Pons (tissue), 1 donor: ENCODE results near the gene DAZAP1.

ENCODE experiments used
- DNase-seq: peaks from one replicate; pipeline ENCODE4 v3.0.0-alpha.2; 2016; ENCODE audit warnings: low spot score

Gene DAZAP1

DNA sequence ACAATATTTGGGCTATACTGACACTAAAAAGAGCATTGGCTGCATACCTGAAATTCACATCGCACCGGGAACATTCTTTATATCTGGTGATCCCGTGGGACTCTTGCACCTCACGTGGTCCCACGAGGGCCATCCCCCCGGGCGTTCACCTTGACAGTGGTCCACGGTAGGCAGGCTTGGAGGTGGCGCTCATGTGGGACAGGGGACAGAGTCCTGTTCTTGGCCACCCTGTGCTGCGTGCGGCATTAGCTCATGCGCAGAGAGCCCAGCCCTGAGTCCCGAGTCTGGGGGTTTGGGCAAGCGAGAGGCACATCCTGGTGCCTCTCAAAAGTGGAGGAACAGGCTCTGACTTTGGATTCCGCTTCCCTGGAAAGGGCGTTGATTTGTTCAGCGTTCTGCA lies 13.5 kb upstream of the DAZAP1 start:
- DNase-seq: no peak

DNA sequence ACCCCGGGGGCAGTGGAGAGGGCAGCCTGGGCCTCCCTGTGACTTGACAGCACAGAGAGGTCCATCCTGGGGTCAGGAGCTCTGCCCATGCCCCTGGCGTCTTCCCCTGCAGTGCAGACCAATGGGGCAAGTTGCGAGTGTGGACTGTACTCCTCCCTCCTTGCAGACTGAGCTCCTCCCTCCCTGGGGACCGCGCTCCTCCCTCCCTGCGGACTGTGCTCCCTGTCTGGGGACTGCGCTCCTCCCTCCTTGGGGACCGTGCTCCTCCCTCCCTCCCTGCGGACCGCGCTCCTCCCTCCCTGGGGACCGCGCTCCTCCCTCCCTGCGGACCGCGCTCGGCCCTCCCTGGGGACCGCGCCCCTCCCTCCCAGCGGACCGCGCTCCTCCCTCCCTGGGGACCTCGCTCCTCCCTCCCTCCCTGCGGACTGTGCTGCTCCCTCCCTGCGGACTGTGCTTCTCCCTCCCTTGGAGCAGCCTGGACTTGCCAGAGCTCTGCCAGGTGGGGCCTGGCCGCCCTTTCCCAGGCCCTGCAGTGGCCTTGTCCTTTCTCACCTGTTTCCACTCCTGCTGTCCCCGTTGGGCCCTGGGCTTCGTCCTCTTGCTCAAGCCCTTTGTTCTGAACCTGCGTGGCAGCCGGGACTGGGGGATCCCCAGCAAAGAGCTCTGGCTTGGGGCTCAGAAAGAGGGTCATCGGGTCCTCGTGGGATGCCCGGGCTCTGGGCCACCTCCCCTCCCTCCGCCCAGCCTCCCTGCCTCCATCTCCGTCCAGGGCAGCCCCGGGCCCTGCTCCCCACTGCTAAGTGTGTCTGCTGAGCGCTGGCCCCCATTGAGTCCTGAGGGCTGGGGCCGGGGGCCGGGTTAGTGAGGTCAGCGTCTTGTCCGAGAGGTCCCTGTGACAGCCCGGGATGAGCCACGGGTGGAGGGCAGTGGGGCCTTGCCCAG lies 12.9 kb upstream of the DAZAP1 start:
- DNase-seq: no peak

DNA sequence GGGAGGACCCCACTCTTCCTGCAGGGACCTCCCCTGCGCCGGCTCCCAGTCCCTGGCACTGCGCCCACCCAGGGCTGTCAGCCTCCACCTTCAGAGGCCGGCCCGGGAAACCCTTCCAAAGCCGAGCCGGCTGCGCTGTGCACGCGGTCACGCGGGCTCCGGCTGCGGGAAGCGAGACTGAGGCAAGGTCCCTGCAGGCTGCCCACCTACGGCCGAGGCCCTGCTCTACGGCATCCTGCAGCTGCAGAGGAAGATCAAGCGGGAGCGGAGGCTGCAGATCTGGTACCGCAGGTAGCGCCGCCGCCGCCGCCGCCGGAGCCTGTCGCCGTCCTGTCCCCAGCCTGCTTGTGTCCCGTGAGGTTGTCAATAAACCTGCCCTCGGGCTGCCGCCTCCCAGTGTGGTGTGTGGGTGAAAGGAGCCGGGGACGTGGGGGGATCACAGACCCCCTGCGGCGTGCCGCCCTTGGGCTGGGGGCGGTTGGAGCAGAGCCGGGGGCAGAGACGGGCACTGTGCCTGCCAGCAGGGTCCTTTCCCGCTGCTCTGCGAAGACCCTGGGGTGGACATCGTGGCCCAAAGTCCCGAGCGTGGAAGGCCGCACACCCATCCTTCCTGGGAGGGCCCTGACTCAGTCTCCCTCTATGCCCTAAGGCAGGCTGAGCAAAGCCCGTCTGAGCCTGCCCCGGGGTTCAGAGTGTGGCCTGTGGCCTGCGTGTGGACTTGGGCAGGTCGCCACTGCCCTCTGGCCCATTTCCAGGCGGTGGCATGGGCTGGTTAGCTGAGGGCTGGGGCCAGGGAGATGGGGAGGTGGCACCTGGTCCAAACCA lies 12.0 kb upstream of the DAZAP1 start:
- DNase-seq: no peak

- DNase-seq: no peak
These were observed 11.2 kb upstream of the DAZAP1 start for GRCh38 chr19:1396019-1396767.

DNA sequence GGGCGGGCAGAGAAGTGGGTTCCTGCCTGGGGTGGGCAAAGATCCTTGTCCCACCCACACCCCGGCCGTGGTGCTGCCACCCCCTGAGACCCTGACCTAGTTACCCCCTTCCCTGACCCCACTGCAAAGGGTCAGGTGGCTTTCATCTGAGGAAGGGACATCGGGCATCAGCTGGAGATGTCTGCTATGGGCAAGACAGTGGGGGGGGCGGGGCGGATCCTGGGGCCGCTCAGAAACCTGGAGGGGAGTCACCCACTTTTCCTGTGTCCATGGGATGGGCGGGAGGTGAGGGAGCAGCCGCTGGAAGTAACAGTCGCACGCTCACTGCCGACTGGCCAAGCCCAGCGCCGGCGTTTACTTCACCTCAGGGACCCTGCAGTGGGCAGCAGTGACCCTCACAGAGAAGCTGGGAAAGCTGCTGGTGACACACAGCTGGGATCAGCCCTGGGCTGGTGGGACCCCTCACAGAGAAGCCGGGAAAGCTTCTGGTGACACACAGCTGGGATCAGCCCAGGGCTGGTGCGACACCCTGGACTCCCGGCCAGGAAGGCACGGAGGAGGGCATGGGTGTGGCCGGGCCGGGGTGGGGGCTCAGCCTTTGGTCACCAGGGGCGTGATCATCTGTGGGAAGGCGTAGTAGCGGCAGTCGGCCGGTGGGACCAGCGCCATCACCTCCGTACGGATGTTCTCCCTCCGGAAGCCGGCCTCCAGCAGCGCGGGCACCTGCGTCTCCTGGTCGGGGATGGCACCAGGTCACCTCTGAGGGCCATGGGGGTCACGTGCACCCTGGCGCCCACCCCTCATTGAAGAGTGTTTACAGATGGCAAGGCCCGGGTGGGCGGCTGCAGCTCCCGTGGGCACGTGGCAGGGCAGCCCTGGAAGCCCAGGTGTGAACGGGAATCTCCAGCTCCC lies 10.4 kb upstream of the DAZAP1 start:
- no peak for DNase-seq

- DNase-seq: no peak
These were observed 9.5 kb upstream of the DAZAP1 start for GRCh38 chr19:1397838-1398237.

GRCh38 chr19:1399079-1399478 lies 8.3 kb upstream of the DAZAP1 start:
- DNase-seq: no peak

GRCh38 chr19:1399745-1400144 lies 7.6 kb upstream of the DAZAP1 start:
- no peak for DNase-seq

DNA sequence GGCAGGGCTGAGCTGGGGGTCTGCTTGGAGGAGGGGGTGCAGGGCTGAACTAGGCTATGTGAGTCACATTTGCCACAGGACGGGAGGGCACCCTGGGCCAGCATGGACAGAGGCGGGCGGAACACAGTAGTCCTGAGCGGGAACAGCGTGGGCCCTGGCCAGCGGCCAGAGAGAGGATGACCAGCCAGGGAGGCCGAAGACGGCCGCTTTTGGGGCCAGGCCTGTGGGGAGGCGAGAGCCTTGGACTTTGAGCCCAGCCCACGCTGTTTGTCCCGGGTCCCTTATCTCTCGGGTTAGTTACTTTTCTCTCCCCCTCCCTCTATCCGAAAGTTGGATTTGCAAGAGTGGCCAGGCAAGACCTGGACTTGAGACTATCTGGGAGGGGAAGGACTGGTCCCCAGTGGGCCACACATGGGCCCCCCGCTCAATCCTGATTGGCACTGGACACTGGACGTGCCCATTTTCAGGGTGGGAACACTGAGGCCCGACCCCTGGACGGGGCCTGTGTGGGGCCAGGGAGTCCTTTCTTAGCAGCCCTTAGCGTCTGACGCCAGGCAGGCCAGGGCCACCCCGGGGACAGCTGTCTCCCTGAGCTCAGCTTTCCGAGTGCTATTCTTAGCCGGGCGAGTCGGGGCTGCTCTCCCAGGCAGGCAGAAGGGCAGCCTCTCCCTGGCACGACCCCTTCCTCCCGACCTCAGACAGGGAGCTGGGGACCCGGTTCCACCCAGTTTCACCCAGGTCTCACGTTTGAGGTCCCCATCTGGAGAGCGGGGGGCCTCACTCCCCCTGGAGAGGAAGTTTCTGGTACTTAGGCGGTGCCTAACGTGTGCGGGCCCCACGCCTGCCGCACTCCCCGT lies 6.9 kb upstream of the DAZAP1 start:
- no peak for DNase-seq

- DNase-seq: no peak
These were observed 6.1 kb upstream of the DAZAP1 start, which contains the start of gene GAMT for GRCh38 chr19:1401138-1401888. TSS of gene GAMT (minus strand) at chr19:1401542. CDS start at chr19:1401476, 66 bp downstream.

DNA sequence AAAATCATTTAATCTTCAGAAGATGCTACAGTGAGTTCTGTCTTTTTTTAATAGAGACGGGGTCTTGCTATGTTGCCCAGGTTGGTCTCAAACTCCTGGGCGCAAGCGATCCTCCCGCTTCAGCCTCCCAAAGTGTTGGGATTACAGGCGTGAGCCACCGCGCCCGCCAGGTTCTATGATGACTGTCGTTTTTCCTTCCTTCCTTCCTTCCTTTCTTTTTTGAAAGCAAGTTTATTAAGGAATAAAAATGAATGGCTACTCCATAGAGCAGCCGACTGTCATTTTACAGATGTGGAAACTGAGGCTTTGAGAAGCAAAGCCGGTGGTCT lies 5.5 kb upstream of the DAZAP1 start:
- DNase-seq: no peak

GRCh38 chr19:1402411-1403070 lies 4.8 kb upstream of the DAZAP1 start:
- no peak for DNase-seq

DNA sequence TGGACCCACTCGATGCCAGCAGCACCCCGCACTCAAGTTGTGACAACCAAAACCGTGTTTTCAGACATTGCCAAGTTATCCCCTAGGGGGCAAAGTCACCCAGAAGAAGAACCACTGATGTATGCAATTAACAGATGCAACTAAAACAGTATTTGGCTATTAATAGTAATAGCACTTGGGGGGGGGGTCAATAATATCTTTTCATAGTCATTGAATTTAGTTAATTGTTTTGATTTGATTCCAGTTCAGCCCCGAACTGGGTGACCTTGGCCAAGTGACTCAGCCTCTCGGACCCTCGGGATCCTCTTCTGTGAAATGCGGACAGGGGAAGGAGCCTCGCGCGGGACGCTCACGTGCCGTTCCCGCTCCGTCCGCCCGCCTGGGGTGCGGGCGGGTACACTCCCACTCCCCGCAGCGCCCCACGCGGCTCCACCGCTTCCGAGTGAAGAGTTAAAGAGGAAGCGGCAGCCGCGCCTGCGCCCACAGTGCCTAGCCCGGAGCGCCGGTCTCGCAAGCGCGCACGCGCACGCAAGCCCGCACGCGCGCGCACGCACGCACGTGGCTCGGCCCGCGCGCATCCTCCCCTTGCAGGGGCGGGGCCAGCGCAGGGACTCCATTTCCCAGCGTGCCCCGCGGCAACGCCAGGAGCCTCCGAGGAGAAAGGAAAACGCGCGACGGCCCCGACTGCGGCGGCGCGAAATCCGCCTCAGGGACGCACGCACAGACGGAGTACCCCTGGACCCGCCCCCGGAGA lies 435 bp upstream of the DAZAP1 start:
- peak; percentile 96 for DNase-seq

- no peak for DNase-seq
These were observed 1.2 kb downstream of the DAZAP1 start for GRCh38 chr19:1408300-1409203.

- no peak for DNase-seq
These were observed 2.0 kb downstream of the DAZAP1 start for GRCh38 chr19:1409204-1410005.

DNA sequence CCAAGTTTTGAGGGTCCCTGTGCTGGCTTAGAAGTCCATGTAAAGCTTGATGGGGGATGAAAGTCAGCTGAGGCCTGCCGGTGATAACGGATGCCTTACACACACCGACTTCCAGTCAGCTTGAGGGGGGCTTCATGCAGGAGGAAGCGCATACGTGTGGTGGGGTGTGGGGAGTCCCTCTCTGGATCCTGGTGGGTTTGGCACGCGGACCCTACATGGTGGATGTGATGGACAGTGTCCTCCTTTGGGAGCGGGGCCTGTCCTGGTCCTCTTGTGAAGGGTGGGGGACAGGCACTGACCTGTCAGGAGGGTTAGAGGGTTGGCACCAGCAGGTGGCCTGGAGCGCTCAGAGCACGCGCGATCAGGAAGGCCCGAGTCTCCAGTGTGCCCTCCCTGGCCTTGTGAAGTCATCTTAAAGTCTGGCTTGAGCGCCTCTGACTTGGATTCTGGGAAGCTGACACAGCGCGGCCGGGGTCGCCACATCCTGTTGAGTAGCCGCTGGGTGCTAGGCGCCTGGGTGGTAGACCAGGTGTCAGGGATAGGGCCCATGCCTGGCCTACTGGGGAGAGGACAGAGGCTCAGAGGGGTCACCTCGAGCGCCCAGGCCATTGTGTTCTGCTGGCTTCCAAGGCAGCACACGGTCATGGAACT lies 2.9 kb downstream of the DAZAP1 start:
- DNase-seq: no peak
